Activated naive CD8-positive, alpha-beta T cell treated with anti-CD3 and anti-CD28 coated beads for 36 hours (primary cell): ENCODE data around the gene VPS13D. TPM values are rescaled to one million over a fixed set of nuclear protein-coding genes. Genes with fewer than 3 reads are reported as not detected.

Source experiments
- DNase-seq: peaks from one replicate; pipeline ENCODE4 v3.0.0; 2021
- H3K27ac Mint-ChIP-seq: one replicate; pipeline ENCODE4 v1.8.0; 2022; ENCODE audit warnings: mild to moderate bottlenecking, moderate library complexity, mixed read lengths
- H3K27me3 Mint-ChIP-seq: one replicate; pipeline ENCODE4 v1.8.0; 2022; ENCODE audit warnings: mild to moderate bottlenecking, mixed read lengths
- H3K36me3 Mint-ChIP-seq: one replicate; pipeline ENCODE4 v1.8.0; 2021; ENCODE audit warnings: mild to moderate bottlenecking, mixed read lengths
- H3K4me1 Mint-ChIP-seq: one replicate; pipeline ENCODE4 v1.8.0; 2021; ENCODE audit warnings: mixed read lengths
- H3K4me3 Mint-ChIP-seq: one replicate; pipeline ENCODE4 v1.8.0; 2022; ENCODE audit warnings: mild to moderate bottlenecking, moderate library complexity, mixed read lengths
- H3K9me3 Mint-ChIP-seq: one replicate; pipeline ENCODE4 v1.8.0; 2022; ENCODE audit warnings: mixed read lengths
- total RNA-seq, 2 experiments: library from RNA; stranded (reverse); gene quantifications; one replicate each; pipeline ENCODE4 v1.2.3, GENCODE V29; 2021

The VPS13D gene
- total RNA-seq, 2 experiments from 2014 or later = 27.7 to 29.1 TPM

DNA sequence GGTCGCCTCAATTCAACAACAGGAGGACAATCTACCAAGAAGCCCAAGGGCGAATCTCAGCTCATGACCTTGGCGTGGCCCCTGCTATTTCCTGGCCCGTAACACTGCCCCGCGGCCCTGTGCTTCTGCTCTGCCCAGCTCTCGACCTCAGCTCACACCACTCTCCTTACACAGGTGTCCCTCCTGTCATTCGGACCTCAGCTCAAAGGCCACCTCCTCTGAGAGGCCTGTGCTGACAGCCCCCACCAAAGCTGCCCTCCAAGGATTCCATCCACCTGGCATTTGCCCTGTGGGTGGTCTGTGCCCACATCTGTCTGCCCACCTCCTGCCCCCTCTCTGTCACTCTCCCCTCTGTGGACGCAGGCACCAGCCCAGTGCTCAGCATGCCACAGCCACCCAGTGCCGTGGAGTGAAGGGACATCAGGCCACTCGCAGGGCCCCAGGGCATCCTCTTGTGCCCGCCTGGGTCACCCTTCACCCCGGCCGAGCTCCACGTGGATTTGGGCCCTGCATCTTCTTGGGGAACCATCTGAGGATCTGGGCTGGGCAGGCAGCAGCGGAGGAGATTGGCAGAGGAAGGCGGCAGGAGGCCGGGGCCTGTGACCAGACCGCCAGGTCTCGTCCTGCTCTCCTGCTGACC, 317.9 kb downstream of the VPS13D start:
- DNase-seq = no peak
- Mint-ChIP-seq H3K27ac (no peak overlapping the region), H3K27me3 (no peaks in the 10 kb centered on the region)

DNA sequence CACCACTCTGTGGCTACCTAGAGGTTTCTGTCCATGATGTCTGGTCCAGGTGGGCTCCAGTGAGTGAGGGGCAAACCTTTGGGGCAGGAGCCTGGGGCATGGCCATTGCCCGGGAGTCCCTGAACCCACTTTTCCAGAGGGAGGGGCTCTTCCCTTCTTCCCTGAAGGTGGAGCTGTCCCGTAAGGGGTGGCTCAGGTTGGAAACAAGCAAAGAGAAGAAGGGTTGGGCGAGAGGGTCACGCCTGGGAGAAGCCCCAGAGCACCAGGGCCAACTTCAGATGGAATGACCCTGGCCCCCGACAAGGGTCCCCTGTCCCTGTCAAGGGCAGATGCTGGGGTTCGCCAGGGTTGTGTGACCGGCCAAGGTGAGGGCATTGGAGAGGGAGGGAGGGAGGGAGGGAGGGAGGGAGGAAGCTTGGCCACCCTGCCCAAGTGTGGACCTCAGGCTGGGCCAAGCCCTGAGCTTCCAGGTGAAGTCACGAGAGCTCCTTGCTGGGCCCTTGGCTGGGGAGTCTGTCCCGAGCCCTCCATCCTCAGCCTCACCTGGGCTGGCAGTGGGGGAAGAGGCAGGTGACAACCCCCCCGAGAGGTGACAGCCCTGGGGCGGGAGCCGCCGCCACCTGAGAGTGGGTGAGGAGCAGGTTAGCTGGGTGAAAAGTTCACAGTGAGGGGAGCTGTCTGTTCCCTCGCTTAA, 318.6 kb downstream of the VPS13D start:
- H3K27me3 Mint-ChIP-seq = no peaks in the 10 kb centered on the region

More for the DNA sequence above, 317.9 kb downstream of the VPS13D start:
- Mint-ChIP-seq H3K9me3 (no peaks in the 10 kb centered on the region), H3K4me1 (peaks cover 18% of the 10 kb centered on the region), H3K36me3 (no peaks in the 10 kb centered on the region), H3K4me3 (no peak overlapping the region)

DNA sequence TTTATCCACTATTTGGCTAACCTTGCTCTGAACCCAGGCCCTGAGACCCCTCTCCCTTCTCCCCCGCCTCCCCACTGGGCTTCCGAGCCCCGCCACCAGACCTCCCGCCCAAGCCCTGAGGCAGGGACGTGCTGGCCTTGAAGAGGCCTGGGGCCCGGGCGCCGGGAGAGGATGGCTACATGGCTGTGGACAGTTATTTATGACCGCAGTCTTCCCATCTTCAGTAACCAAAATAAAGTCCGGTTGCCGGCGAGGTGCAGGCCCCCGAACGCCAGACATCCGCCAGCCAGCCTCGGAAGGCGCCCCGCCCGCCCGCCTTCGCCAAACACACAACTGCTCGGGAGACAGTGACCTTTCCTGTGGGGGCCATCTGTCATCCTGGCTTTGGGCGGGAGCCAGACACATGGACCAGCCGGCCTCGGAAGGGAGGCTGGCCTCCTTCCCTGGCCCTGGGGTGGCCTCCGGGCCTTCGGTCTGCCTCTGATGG, 319.2 kb downstream of the VPS13D start:
- H3K4me3 Mint-ChIP-seq = no peak overlapping the region
- peaks cover 18% of the 10 kb centered on the region for H3K4me1 Mint-ChIP-seq
- no peak overlapping the region for H3K27ac Mint-ChIP-seq
- no peaks in the 10 kb centered on the region for H3K27me3 Mint-ChIP-seq
- H3K9me3 Mint-ChIP-seq = no peaks in the 10 kb centered on the region
- no peaks in the 10 kb centered on the region for H3K36me3 Mint-ChIP-seq
- no peak for DNase-seq

More for the DNA sequence above, 318.6 kb downstream of the VPS13D start:
- DNase-seq = no peak
- Mint-ChIP-seq H3K4me1 (peaks cover 18% of the 10 kb centered on the region), H3K4me3 (no peak overlapping the region), H3K27ac (no peak overlapping the region), H3K9me3 (no peaks in the 10 kb centered on the region), H3K36me3 (no peaks in the 10 kb centered on the region)

DNA sequence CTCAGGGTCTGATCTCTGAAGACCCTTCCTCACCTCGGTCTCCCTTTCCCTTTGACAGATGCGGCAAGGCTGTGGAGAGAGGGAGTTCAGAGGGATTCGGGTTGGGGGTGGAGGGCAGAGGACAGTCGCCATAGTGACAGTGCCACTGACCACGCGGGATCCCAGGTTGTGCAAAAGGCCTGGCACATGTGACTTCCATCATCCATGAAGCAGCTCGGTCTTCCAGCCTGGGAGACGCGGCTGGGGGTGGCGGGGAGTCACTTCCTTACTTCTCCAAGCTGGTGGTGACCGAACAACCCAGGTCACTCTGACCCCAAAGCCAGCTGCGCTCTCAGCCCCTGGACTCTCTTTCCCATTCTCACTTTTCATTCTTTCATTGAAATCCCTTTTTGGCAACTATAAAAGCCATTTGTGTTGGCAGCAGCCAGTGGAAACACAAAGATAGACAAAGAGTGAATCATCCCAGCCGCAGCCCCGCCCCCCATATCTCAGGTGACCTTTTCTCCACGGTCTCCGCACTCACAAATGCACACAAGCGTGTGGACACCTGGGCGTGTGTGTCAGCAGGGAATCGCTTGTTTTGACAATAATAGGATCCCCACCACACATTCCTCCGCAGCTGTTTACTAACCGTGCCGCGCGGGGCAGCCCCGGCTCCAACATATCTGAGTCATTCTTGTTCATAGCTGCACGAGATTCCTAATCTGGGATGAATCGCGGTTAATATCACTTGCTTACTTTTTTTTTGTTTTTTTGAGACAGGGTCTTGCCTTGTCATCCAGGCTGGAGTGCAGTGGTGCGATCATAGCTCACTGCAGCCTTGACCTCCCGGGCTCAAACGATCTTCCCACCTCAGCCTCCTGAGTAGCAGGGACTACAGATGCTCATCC, 319.9 kb downstream of the VPS13D start:
- Mint-ChIP-seq H3K27ac (no peak overlapping the region), H3K36me3 (no peaks in the 10 kb centered on the region), H3K27me3 (no peaks in the 10 kb centered on the region), H3K4me1 (peaks cover 13% of the 10 kb centered on the region), H3K4me3 (no peak overlapping the region), H3K9me3 (no peaks in the 10 kb centered on the region)
- DNase-seq = no peak

DNA sequence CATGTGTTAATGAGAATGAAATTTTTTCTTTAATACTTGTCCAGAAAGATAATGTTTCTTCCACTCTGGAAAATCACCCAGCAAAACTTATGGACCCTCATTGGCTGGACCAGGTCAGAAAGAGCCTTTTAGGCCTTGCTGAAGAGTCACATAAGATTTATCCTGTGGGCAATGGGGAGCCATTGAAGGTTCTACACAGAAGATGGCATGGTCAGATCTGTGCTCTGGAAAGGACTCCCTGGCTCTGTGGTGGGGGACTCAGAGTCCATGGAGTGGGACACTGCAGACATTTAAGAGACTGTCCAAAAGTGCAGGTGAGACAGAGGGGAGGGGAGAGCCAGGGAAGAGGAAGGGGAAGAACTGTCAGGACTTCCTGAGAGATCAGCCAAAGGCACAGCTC, 321.8 kb downstream of the VPS13D start:
- Mint-ChIP-seq H3K4me1 (peaks cover 10% of the 10 kb centered on the region), H3K36me3 (no peaks in the 10 kb centered on the region), H3K27me3 (no peaks in the 10 kb centered on the region), H3K27ac (no peak overlapping the region), H3K4me3 (no peak overlapping the region), H3K9me3 (no peaks in the 10 kb centered on the region)
- no peak for DNase-seq

DNA sequence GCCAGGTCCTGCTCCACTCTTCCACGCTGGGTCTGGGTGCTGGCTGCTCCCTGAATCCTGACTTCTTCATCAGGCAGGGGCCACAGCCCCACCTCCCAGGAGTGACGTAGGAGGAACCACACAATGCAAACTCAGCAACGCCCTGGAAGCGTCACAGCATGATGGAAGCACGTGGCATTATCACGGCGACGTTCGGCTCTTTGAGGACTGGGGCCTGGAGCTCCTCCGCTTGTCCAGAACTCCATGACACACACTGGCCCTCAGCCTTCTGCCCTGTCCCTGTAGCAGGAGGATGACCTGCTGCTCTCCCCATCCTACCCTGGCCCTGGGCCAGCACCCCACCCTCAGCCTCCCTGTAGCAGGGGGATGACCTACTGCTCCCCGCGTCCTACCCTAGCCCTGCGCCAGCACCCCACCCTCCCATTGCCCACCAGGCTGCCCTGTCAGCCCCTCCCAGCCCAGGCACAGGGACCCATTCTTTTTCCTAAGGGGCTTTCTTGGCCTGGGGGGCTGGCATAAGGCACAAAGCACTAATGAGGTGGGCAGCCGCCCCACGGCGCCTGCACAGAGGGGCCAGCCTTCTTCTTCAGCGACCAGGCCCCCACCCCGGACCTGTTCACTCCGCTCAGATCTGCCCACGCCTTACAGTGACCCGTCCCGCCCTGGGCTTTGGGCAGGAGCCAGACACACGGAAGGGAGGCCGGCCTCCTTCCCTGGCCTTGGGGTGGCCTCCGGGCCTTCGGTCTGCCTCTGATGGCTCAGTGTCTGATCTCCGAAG, 322.5 kb downstream of the VPS13D start:
- no peaks in the 10 kb centered on the region for H3K36me3 Mint-ChIP-seq
- no peak overlapping the region for H3K27ac Mint-ChIP-seq
- H3K9me3 Mint-ChIP-seq = no peaks in the 10 kb centered on the region
- H3K4me3 Mint-ChIP-seq = no peak overlapping the region
- H3K4me1 Mint-ChIP-seq = peaks cover 16% of the 10 kb centered on the region
- no peaks in the 10 kb centered on the region for H3K27me3 Mint-ChIP-seq
- no peak for DNase-seq

DNA sequence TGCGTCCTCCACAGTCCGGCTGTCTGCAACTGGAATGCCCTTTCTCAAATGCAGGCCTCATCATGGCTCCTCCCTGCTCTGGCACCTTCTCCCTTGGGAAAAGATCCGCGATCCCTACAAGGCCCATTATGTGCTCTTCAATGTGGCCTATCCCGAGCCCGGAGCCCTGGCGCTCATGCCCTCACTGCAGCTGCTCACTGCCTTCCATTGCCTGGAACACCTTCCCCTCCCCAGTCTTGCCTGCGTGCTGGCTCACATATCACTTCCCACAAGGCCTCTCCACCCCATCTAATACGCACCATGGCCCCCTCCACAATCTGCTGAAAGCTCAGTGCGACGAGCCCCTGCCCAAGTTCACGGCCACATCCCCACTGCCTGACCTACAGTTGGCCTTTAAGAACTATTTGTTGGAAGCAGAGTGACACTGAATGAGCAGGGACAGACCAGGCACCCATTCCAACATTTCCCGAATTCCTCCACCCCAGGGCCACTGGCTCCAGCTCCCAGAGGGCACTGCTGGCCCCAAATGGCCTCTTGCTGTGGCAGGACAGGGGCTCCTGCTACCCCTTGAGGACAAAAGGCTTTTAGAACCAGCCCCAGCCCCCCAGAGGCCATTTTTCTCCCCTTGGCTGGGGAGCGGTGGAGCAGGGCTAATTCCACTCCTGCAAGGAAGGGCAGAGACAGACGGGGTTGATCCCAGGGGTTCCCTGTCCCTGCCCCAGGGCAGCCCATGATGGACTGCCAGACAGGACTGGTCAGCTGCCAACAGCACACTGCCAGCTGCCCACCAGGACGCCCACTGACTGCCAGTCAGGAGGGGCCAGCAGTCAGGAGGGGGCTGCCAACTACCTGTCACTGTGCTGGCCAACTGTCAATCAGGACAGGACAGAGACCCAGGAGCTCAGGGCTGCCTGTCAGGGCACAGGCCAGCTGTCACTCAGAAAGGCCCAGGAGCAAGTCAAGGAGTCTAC, 323.4 kb downstream of the VPS13D start:
- no peaks in the 10 kb centered on the region for H3K36me3 Mint-ChIP-seq
- no peaks in the 10 kb centered on the region for H3K9me3 Mint-ChIP-seq
- peaks cover 16% of the 10 kb centered on the region for H3K4me1 Mint-ChIP-seq
- DNase-seq = no peak
- no peaks in the 10 kb centered on the region for H3K27me3 Mint-ChIP-seq
- no peak overlapping the region for H3K27ac Mint-ChIP-seq
- no peak overlapping the region for H3K4me3 Mint-ChIP-seq

DNA sequence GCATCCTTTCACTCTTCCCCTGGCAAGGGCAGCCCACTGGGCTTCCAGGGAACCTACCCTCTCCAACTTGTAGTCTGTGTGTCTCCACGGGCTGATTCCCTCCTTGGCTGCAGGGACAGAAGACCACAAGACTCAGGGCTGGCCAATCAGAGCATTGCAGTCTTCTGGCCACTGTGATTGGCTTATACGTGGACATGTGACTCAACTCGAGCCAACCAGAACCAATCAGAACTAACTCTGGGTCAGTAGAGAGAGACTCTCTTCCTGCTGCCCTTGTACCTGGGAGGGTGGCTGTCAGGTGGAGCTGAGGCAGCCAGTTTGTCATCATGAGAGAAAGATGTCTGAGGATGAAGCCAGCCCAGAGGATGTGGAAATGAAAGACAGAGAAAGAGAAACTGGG, 324.1 kb downstream of the VPS13D start:
- Mint-ChIP-seq H3K27me3 (no peaks in the 10 kb centered on the region), H3K36me3 (no peaks in the 10 kb centered on the region), H3K4me1 (peaks cover 16% of the 10 kb centered on the region), H3K27ac (no peak overlapping the region), H3K4me3 (no peak overlapping the region), H3K9me3 (no peaks in the 10 kb centered on the region)
- no peak for DNase-seq

DNA sequence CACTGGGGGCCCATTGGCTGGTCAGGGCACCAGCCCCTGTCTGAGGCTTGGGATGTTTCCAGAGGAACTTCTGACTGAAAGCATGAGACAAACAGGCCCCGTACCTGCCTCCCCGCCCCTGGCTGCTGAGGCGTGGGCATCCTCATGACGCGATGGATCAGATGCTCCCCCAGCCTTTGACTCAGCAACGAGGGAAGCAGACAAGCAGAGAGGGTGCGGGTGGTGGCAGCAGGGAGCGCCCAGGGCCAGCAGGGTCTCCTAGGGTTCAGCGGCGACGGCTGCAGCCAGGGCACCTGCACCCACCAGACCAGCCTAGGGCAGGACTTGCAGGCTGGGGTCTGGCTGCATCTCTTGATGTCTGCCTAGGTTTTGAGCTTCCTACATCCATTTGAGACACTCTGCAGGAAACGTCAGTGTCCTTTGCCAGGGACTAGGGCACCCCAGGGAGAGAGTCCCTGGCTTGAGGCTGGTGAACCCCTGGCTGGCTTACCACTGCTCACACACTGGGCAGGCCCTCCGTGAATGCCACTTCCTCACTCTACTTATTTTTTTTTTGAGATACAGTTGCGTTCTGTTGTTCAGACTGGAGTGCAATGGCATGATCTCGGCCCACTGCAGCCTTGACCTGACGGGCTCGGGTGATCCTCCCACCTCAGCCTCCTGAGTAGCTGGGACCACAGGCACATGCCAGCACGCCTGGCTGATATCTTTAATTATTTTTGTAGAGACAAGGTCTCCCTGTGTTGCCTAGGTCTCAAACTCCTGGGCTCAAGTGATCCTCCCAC, 324.9 kb downstream of the VPS13D start:
- Mint-ChIP-seq H3K36me3 (no peaks in the 10 kb centered on the region), H3K27ac (no peak overlapping the region)

DNA sequence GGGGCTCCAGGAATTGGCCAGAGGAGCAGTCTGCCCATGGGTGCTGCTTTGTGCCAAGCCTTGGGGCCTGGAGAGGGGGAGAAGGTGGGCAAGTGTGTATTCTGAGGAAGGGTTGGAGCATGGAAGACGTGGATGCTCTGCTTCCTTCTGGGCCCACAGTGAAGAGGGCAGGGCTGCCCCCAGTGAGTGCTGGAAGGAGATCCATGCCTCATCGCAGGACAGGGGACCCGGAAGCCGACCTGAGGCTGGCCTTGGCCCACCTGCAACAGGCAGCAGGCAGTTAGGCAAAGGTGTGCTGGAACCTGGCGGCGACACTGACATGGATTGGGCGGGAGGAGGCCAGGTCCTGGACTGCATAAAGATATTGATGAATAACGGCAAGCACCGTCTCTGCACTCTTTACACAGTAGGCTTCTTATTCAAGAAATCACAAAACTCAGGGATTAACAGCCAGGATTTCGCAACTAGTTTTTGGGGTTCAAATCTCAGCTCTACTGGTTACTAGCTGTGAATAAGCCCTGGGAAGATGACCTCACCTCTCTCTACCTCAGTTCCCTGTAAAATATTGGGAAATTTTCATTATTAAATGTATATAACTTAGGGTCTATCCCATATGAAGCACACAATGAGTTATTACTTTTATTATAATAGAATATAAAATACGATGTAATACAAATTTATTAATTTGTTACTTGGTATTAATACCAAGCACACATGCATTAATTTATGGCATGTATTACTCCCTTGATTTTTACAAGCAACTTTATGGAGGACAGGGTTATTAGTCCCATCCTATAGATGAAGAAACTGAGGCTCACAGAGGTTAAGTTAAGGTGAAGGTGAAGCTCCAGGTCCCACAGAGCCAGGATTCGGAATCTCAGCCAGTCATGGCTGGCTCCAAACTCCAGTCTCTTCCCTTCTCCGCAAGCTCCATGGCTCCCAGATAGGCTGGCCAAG, 325.9 kb downstream of the VPS13D start:
- Mint-ChIP-seq H3K27ac (no peak overlapping the region), H3K4me3 (no peak overlapping the region), H3K27me3 (no peaks in the 10 kb centered on the region), H3K36me3 (no peaks in the 10 kb centered on the region), H3K4me1 (peaks cover 9% of the 10 kb centered on the region), H3K9me3 (no peaks in the 10 kb centered on the region)
- DNase-seq = no peak

More for the DNA sequence above, 324.9 kb downstream of the VPS13D start:
- no peaks in the 10 kb centered on the region for H3K9me3 Mint-ChIP-seq
- no peaks in the 10 kb centered on the region for H3K27me3 Mint-ChIP-seq
- H3K4me1 Mint-ChIP-seq = peaks cover 14% of the 10 kb centered on the region
- no peak for DNase-seq
- H3K4me3 Mint-ChIP-seq = no peak overlapping the region

DNA sequence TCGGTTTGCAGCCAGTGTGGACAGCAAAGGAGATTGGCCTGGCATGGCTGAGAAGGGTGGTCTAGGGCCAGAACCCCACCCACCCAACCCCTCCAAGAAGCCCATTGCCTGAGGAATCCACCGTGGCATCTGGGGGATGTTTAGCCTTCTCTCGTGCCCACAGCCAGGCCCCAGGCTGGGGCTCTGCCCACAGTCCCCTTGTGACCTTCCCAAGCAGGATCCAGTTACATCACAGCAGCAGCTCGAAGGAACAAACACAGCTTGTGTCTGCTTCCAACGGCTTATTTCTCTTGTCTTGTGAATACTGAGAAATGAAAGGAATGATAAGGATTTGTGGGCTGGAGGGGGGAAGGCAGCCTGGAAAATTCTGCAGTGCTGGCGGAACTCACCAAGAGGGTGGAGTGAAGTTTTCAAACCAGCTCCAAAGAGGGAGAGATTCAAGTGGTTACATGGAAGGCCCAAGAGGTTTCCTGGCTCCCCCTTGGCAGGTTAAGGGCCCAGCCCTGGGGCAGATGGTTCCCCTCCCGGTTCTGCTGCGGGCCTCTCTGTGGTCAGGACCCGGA, 326.6 kb downstream of the VPS13D start:
- Mint-ChIP-seq H3K36me3 (no peaks in the 10 kb centered on the region), H3K4me1 (peaks cover 8% of the 10 kb centered on the region), H3K27me3 (no peaks in the 10 kb centered on the region), H3K9me3 (no peaks in the 10 kb centered on the region), H3K27ac (no peak overlapping the region), H3K4me3 (no peak overlapping the region)
- no peak for DNase-seq
